Measurements from ENCODE around the gene TMIGD2. TPM values are rescaled to one million over a fixed set of nuclear protein-coding genes. Genes with fewer than 3 reads are reported as not detected.

The TMIGD2 gene
- total RNA-seq, 6 experiments from 2014 or later = not detected

GRCh38 chr19:4324228-4324627, 22.0 kb upstream of the TMIGD2 start:
- Mint-ChIP-seq H3K27me3 (ENCODE audit: insufficient read depth) (peaks cover 2% of the 10 kb centered on the region), H3K27ac (no peak overlapping the region), H3K36me3 (ENCODE audit: low read depth) (peaks cover 11% of the 10 kb centered on the region), H3K4me3 (no peak overlapping the region), H3K4me1 (ENCODE audit: low read depth) (no peaks in the 10 kb centered on the region), H3K9me3 (peaks cover 28% of the 10 kb centered on the region)
- no peak for DNase-seq
- TF ChIP-seq CTCF (IDR thresholded peaks at IDR 0.05) = no peak

- no peak overlapping the region for H3K27ac Mint-ChIP-seq
- no peak overlapping the region for H3K4me3 Mint-ChIP-seq
- TF ChIP-seq CTCF (IDR thresholded peaks at IDR 0.05) = no peak
- H3K9me3 Mint-ChIP-seq = peaks cover 30% of the 10 kb centered on the region
- no peaks in the 10 kb centered on the region for H3K4me1 Mint-ChIP-seq (ENCODE audit: low read depth)
- peaks cover 2% of the 10 kb centered on the region for H3K27me3 Mint-ChIP-seq (ENCODE audit: insufficient read depth)
- DNase-seq = no peak
- peaks cover 16% of the 10 kb centered on the region for H3K36me3 Mint-ChIP-seq (ENCODE audit: low read depth)
Observed at GRCh38 chr19:4323692-4324091, 21.5 kb upstream of the TMIGD2 start.

GRCh38 chr19:4322942-4323665, 20.9 kb upstream of the TMIGD2 start:
- DNase-seq = no peak
- Mint-ChIP-seq H3K4me3 (no peak overlapping the region), H3K27ac (no peak overlapping the region), H3K4me1 (ENCODE audit: low read depth) (no peaks in the 10 kb centered on the region), H3K36me3 (ENCODE audit: low read depth) (peaks cover 22% of the 10 kb centered on the region), H3K9me3 (peaks cover 30% of the 10 kb centered on the region), H3K27me3 (ENCODE audit: insufficient read depth) (peaks cover 2% of the 10 kb centered on the region)
- TF ChIP-seq CTCF (IDR thresholded peaks at IDR 0.05) = no peak

GRCh38 chr19:4320419-4320818, 18.2 kb upstream of the TMIGD2 start:
- Mint-ChIP-seq H3K36me3 (ENCODE audit: low read depth) (peaks cover 25% of the 10 kb centered on the region), H3K27me3 (ENCODE audit: insufficient read depth) (no peaks in the 10 kb centered on the region; the same call in 1 of the 2 replicates), H3K4me3 (no peak overlapping the region), H3K27ac (no peak overlapping the region), H3K4me1 (ENCODE audit: low read depth) (no peaks in the 10 kb centered on the region), H3K9me3 (peaks cover 30% of the 10 kb centered on the region)
- no peak for DNase-seq
- TF ChIP-seq CTCF (IDR thresholded peaks at IDR 0.05) = no peak

- H3K27ac Mint-ChIP-seq = no peak overlapping the region
- no peak for DNase-seq
- peaks cover 30% of the 10 kb centered on the region for H3K9me3 Mint-ChIP-seq
- H3K4me3 Mint-ChIP-seq = no peak overlapping the region
- TF ChIP-seq CTCF (IDR thresholded peaks at IDR 0.05) = no peak
- no peaks in the 10 kb centered on the region for H3K4me1 Mint-ChIP-seq (ENCODE audit: low read depth)
- peaks cover 25% of the 10 kb centered on the region for H3K36me3 Mint-ChIP-seq (ENCODE audit: low read depth)
- H3K27me3 Mint-ChIP-seq (ENCODE audit: insufficient read depth) = no peaks in the 10 kb centered on the region; the same call in 1 of the 2 replicates
Observed at GRCh38 chr19:4319067-4319718, 17.0 kb upstream of the TMIGD2 start.
